GM12892 (cell line): ENCODE measurements around the gene NCAPG2.
"Not testable (repeated sequence)": the region's sequence is repeated elsewhere in the genome, so short reads cannot be mapped to it uniquely, and the experiment has no call there.

ENCODE experiments used
- POLR2A ChIP-seq: IDR thresholded peaks from 2 replicates; pipeline ENCODE4 v1.6.1; 2011; ENCODE audit warnings: low read depth, low read length, control low read depth
- POLR2AphosphoS5 ChIP-seq: IDR thresholded peaks from 2 replicates; pipeline ENCODE4 v1.6.1; 2011; ENCODE audit warnings: low read depth, low read length, control low read depth

DNA sequence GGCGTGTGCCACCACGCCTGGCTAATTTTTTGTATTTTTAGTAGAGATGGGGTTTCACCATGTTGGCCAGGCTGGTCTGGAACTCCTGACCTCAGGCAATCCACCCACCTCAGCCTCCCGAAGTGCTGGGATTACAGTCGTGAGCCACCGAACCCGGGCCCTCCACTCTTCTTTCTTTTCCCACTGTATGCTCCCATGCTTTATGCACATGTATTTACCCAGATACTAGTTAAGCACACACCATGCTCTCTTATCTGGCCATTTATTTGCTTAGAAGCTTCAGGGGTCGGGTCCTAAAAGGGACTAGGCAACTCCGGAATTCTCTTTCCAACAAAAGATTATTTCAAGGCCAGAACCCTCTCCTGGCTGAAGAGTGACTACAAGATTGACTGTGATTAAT is 78.3 kb downstream of the NCAPG2 start:
- TF ChIP-seq POLR2AphosphoS5, POLR2A: not testable (repeated sequence)
